Mesendoderm (in vitro differentiated cells): ENCODE measurements around the gene TBC1D10A.

ENCODE experiments used
- DNase-seq: peaks from one replicate; pipeline ENCODE4 v3.0.0; 2013
- H2AK5ac ChIP-seq: 2 replicates; pipeline ENCODE4 v1.6.1; 2013; ENCODE audit warnings: low read length, inconsistent platforms
- H2BK120ac ChIP-seq: 2 replicates; pipeline ENCODE4 v1.6.1; 2013; ENCODE audit warnings: low read depth, mild to moderate bottlenecking, low read length, moderate library complexity, mixed read lengths
- H2BK15ac ChIP-seq: replicated peaks from 2 replicates; pipeline ENCODE4 v1.6.1; 2013; ENCODE audit warnings: low read depth, mild to moderate bottlenecking, moderate library complexity
- H2BK5ac ChIP-seq: 2 replicates; pipeline ENCODE4 v1.6.1; 2013; ENCODE audit warnings: low read length, inconsistent platforms
- H3K18ac ChIP-seq: 2 replicates; pipeline ENCODE4 v1.6.1; 2013; ENCODE audit warnings: mild to moderate bottlenecking, low read length, mixed read lengths
- H3K23ac ChIP-seq: one replicate; pipeline ENCODE4 v1.6.1; 2013; ENCODE audit warnings: low read length
- H3K27ac ChIP-seq: 2 replicates; pipeline ENCODE4 v1.5.1; 2013; ENCODE audit warnings: low read depth, mild to moderate bottlenecking, inconsistent platforms, low read length, moderate library complexity
- H3K27me3 ChIP-seq: 2 replicates; pipeline ENCODE4 v1.6.1; 2013; ENCODE audit warnings: low read length, control low read depth, mild to moderate bottlenecking, inconsistent platforms; ENCODE audit not compliant: insufficient read depth, poor library complexity
- H3K36me3 ChIP-seq: 2 replicates; pipeline ENCODE4 v1.6.1; 2013; ENCODE audit warnings: low read length, inconsistent platforms; ENCODE audit not compliant: control insufficient read depth, insufficient read depth
- H3K4ac ChIP-seq: one replicate; pipeline ENCODE4 v1.6.1; 2013; ENCODE audit warnings: low read depth, mild to moderate bottlenecking, low read length, moderate library complexity
- H3K4me1 ChIP-seq: 2 replicates; pipeline ENCODE4 v1.6.1; 2013; ENCODE audit warnings: low read depth, low read length, inconsistent platforms; ENCODE audit not compliant: control insufficient read depth
- H3K4me2 ChIP-seq: 2 replicates; pipeline ENCODE4 v1.6.1; 2013; ENCODE audit warnings: low read length
- H3K4me3 ChIP-seq: 2 replicates; pipeline ENCODE4 v1.5.1; 2013; ENCODE audit warnings: mild to moderate bottlenecking, low read length
- H3K56ac ChIP-seq: one replicate; pipeline ENCODE4 v1.6.1; 2013; ENCODE audit warnings: low read length
- H3K79me1 ChIP-seq: 2 replicates; pipeline ENCODE4 v1.6.1; 2013; ENCODE audit warnings: low read length, inconsistent platforms
- H3K79me2 ChIP-seq: 2 replicates; pipeline ENCODE4 v1.6.1; 2013; ENCODE audit warnings: mild to moderate bottlenecking, low read length; ENCODE audit not compliant: control insufficient read depth, insufficient read depth
- H3K9ac ChIP-seq: 2 replicates; pipeline ENCODE4 v1.6.1; 2013; ENCODE audit warnings: low read length, inconsistent platforms
- H4K5ac ChIP-seq: one replicate; pipeline ENCODE4 v1.6.1; 2013; ENCODE audit warnings: low read length
- H4K8ac ChIP-seq: one replicate; pipeline ENCODE4 v1.6.1; 2013; ENCODE audit warnings: low read depth, mild to moderate bottlenecking, control low read depth, low read length, moderate library complexity
- WGBS: extraction: QIAGEN DNeasy Blood & Tissue Kit; methylation state at CpG from one replicate; pipeline ENCODE4 v1.1.7; 2013; ENCODE audit warnings: low lambda C conversion rate, missing lambda C conversion rate; ENCODE audit not compliant: insufficient coverage; ENCODE audit errors: extremely low coverage; 5-methylcytosine and 5-hydroxymethylcytosine counted together

The TBC1D10A gene

DNA sequence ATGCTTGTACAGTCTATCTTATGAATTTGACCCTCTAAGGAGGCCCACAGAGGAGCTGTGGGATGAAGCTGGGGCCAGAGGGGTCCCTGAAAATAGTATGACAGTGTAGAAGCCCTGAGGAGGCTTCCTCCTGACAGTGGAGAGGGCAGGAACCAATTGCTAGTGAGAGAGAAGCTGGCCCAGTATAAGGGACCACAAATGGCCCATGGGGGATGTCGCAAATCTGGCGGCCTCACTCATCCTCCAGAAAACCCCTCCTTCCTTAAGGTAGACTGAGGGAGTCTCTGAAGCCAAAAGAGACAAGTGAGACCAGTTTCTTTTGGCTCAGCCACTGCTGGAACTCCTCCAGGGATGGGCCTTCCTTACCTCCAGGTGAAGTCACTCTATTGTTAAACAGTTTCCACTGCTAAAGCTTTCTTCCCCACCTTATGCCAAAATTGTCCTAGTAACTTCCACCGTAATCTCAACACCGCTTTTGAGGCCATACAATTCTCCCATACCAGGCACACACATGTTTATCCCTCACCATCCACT is 19.6 kb downstream of the TBC1D10A start:
- no CpG with 5 or more reads among the region's 4 CpGs for WGBS
- Histone ChIP-seq H3K27me3 (no peaks in the 10 kb centered on the region), H3K27ac (no peak overlapping the region), H4K5ac (no peak overlapping the region), H3K79me1 (no peaks in the 10 kb centered on the region), H3K36me3 (no peaks in the 10 kb centered on the region), H3K4me2 (no peak overlapping the region), H2BK15ac (no peak overlapping the region), H3K4me3 (no peak overlapping the region), H2AK5ac (no peak overlapping the region), H3K56ac (no peak overlapping the region), H3K4ac (no peak overlapping the region), H2BK120ac (no peak overlapping the region), H3K18ac (no peak overlapping the region), H3K4me1 (peaks cover 3% of the 10 kb centered on the region), H3K9ac (no peak overlapping the region), H3K23ac (no peak overlapping the region), H2BK5ac (no peak overlapping the region), H4K8ac (no peak overlapping the region), H3K79me2 (no peaks in the 10 kb centered on the region)
- no peak for DNase-seq

DNA sequence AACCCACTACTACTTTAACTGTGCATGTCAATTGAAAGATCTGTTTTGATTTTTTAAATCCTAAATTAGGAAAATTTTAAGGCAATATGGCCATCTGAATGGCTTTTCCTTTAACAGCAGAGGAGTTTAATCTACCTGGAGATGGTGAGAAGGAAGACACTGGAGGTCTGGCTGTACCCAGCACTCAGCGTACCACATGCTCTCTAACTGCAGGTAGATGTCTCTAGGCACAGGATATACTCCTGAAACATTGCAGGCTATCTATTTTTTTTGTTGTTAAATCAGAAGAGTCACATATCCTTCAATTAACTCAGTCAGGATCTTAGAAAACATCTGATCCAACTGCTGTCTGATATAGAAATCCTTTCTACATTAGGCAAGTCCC is 20.1 kb downstream of the TBC1D10A start:
- no peak overlapping the region for H3K27ac ChIP-seq
- H2AK5ac ChIP-seq = no peak overlapping the region
- H3K79me1 ChIP-seq = no peaks in the 10 kb centered on the region
- WGBS = no CpG with 5 or more reads among the region's 1 CpG
- H3K23ac ChIP-seq = no peak overlapping the region
- H3K27me3 ChIP-seq = no peaks in the 10 kb centered on the region
- no peak overlapping the region for H3K18ac ChIP-seq
- H3K4me1 ChIP-seq = peaks cover 3% of the 10 kb centered on the region
- no peak overlapping the region for H3K4me3 ChIP-seq
- H4K8ac ChIP-seq = no peak overlapping the region
- no peak overlapping the region for H3K4me2 ChIP-seq
- no peaks in the 10 kb centered on the region for H3K79me2 ChIP-seq
- H2BK15ac ChIP-seq = no peak overlapping the region
- no peak overlapping the region for H3K56ac ChIP-seq
- H3K36me3 ChIP-seq = no peaks in the 10 kb centered on the region
- H3K9ac ChIP-seq = no peak overlapping the region
- DNase-seq = no peak
- H3K4ac ChIP-seq = no peak overlapping the region
- no peak overlapping the region for H4K5ac ChIP-seq
- no peak overlapping the region for H2BK120ac ChIP-seq
- H2BK5ac ChIP-seq = no peak overlapping the region

DNA sequence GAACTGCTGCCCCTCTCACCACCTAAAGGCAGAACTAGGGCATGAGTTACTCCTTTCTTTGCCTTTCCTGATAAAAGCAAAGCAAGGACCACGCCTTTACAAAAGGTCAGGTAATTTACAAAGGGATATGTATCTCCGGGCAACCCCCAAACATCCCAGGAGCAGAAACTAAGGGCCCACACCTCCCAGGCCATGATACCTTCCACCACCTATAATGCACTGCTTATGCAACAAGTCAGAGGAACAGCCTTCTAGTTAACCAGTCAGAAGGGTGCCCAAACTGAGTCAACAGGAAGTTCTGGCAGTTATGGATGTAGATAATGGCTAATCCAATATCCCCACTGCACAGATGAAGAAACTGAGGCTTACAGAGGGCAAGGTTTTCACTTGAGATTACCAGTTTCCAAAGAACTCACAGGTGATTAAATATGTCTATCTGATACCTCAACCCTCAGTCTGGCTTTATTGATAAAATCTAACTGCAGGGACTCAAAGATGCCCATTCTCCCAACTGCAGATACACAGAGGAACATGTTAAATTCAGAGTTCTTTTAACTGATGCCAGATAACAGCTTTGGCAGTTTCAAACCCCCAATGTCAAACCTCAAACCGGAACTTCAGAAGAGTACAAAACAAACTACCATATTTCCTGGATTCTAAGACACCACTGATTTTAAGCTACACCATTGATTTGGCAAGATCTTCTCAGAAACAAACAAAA is 20.7 kb downstream of the TBC1D10A start:
- Histone ChIP-seq H3K79me2 (no peaks in the 10 kb centered on the region), H3K4ac (no peak overlapping the region), H2BK15ac (no peak overlapping the region), H3K27ac (no peak overlapping the region), H3K23ac (no peak overlapping the region), H3K4me2 (no peak overlapping the region), H3K4me3 (no peak overlapping the region), H4K8ac (no peak overlapping the region), H2BK120ac (no peak overlapping the region), H3K79me1 (no peaks in the 10 kb centered on the region), H3K4me1 (peaks cover 2% of the 10 kb centered on the region), H3K27me3 (no peaks in the 10 kb centered on the region), H3K18ac (no peak overlapping the region), H3K9ac (no peak overlapping the region), H3K36me3 (no peaks in the 10 kb centered on the region), H2AK5ac (no peak overlapping the region), H4K5ac (no peak overlapping the region), H3K56ac (no peak overlapping the region), H2BK5ac (no peak overlapping the region)
- DNase-seq = no peak
- no CpG with 5 or more reads among the region's 3 CpGs for WGBS

DNA sequence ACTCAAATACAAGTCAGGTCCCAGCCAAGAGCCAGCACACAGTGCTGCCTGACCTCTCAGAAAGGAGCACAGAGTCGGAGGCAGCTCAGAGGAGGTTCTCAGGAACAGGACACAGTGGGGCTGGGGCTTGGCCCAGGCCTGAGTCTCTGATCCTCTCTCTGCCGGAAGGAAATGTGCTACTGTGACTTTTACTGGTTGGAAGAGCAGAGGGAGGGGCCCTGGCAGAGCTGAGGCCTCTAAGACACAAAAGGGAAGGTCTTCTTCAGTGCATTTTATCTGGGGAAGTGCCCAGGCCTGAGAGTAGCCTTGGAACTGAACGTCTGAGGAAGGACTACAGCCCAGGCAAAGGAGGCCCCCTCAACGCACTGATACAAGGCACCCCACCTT is 21.2 kb downstream of the TBC1D10A start:
- H2BK5ac ChIP-seq = no peak overlapping the region
- no peak overlapping the region for H4K5ac ChIP-seq
- no peaks in the 10 kb centered on the region for H3K4me1 ChIP-seq
- no peaks in the 10 kb centered on the region for H3K27me3 ChIP-seq
- WGBS = no CpG with 5 or more reads among the region's 4 CpGs
- no peak overlapping the region for H2AK5ac ChIP-seq
- no peak overlapping the region for H3K9ac ChIP-seq
- no peak overlapping the region for H2BK15ac ChIP-seq
- no peak overlapping the region for H3K18ac ChIP-seq
- H3K27ac ChIP-seq = no peak overlapping the region
- H3K23ac ChIP-seq = no peak overlapping the region
- H3K4me2 ChIP-seq = no peak overlapping the region
- H3K79me2 ChIP-seq = no peaks in the 10 kb centered on the region
- H3K56ac ChIP-seq = no peak overlapping the region
- no peak overlapping the region for H3K4ac ChIP-seq
- no peak overlapping the region for H2BK120ac ChIP-seq
- no peak for DNase-seq
- no peak overlapping the region for H4K8ac ChIP-seq
- H3K4me3 ChIP-seq = no peak overlapping the region
- H3K79me1 ChIP-seq = no peaks in the 10 kb centered on the region
- no peaks in the 10 kb centered on the region for H3K36me3 ChIP-seq

DNA sequence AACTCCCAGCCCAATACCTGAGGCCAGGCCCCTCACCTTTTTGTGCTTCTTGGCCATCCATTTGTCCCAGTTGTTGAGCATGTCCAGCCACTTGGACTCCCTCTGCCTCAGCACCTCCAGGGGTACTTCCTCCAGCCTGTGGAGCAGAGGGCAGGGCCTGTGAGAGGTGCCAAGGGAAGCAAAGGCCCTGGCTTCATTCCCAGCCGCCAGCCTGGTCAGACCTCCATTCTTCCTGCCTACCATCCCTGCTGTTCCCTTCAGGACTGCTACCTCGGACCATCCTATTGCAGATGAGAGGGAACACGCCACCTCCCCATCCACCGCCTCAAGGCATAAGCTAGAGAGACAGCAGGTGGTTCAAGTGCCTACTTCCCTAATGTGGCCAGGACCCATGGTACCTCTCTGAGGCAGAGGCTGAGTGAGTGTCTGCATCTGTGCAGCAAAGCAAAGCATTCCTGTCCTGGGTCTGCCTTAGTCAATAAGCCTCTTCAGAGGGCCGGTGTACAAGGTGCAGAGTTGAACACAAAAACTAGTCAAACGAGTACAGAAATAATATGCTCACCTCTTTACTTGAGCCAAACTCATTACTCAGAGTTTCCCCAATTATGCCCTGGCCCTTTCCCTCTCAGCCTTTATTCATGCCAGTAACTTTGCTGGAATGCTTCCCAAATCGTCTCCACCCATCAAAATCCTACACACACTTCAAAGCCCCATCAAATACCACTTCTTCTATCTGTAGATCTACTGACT is 22.1 kb downstream of the TBC1D10A start:
- WGBS = no CpG with 5 or more reads among the region's 7 CpGs
- no peak overlapping the region for H3K4me3 ChIP-seq
- no peak overlapping the region for H3K4me2 ChIP-seq
- no peak overlapping the region for H3K9ac ChIP-seq
- no peaks in the 10 kb centered on the region for H3K79me1 ChIP-seq
- no peak for DNase-seq
- no peak overlapping the region for H3K18ac ChIP-seq
- no peaks in the 10 kb centered on the region for H3K27me3 ChIP-seq
- H2BK5ac ChIP-seq = no peak overlapping the region
- no peak overlapping the region for H3K4ac ChIP-seq
- no peak overlapping the region for H3K27ac ChIP-seq
- no peak overlapping the region for H2AK5ac ChIP-seq
- no peak overlapping the region for H3K56ac ChIP-seq
- no peak overlapping the region for H3K23ac ChIP-seq
- H4K5ac ChIP-seq = no peak overlapping the region
- H4K8ac ChIP-seq = no peak overlapping the region
- no peaks in the 10 kb centered on the region for H3K79me2 ChIP-seq
- no peak overlapping the region for H2BK120ac ChIP-seq
- no peaks in the 10 kb centered on the region for H3K36me3 ChIP-seq
- no peaks in the 10 kb centered on the region for H3K4me1 ChIP-seq
- H2BK15ac ChIP-seq = no peak overlapping the region
